Fibroblast of peridontal ligament (primary cell): Measurements from ENCODE around the gene RPS4Y1.
"Not testable (repeated sequence)": the region's sequence is repeated elsewhere in the genome, so short reads cannot be mapped to it uniquely, and the experiment has no call there.

ENCODE experiments used
- DNase-seq: peaks from one replicate; pipeline ENCODE4 v3.0.0-alpha.2; 2010; ENCODE audit errors: extremely low read depth

The RPS4Y1 gene

GRCh38 chrY:2841471-2841893 lies at the start of gene RPS4Y1:
TSS of gene RPS4Y1 (plus strand) at chrY:2841602. CDS start at chrY:2841625, 23 bp downstream.
- DNase-seq: peak; percentile 87

DNA sequence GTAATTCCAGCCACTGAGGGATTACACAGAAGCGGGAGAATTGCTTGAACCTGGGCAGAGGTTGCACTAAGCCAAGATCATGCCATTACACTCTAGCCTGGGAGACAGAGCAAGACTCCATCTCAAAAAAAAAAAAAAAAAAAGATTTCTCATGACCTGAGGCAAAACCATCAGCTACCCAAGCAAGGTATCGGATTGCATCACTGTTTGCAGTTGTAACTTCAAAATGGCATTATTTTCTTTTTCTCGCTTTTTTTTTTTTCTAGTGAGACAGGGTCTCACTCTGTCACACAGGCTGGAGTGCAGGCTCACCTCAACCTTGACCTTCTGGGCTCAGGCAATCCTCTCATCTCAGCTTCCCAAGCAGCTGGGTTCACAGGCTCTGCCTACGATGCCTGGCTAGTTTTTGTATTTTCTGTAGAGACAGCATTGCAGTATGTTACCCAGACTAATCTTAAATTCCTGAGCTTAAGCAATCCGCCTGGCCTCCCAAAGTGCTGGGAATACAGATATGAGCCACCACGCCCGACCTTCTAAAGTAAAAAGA lies 44.4 kb upstream of the RPS4Y1 start:
- no peak for DNase-seq

- no peak for DNase-seq
These were observed 43.4 kb upstream of the RPS4Y1 start for GRCh38 chrY:2797991-2798390.

DNA sequence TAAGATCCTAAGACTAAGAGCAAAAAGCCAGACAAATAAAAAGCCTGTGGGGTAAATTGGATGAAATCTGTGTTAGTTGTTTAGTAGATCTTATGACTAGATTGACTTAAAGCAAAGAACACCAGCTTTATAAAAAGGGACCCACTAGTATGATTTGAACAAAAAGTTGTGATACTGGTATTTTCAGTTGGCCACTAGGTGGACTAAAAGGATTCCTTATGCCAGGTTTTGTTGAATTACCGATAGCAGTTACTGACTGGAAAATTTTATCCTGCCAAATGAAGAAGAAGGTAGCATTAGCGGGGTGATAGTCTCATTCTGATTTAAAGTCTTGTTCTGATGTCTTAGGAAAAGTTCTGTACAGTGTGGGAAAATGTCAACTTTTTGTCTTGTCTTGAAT lies 41.2 kb upstream of the RPS4Y1 start:
- peak; percentile 53 for DNase-seq

DNA sequence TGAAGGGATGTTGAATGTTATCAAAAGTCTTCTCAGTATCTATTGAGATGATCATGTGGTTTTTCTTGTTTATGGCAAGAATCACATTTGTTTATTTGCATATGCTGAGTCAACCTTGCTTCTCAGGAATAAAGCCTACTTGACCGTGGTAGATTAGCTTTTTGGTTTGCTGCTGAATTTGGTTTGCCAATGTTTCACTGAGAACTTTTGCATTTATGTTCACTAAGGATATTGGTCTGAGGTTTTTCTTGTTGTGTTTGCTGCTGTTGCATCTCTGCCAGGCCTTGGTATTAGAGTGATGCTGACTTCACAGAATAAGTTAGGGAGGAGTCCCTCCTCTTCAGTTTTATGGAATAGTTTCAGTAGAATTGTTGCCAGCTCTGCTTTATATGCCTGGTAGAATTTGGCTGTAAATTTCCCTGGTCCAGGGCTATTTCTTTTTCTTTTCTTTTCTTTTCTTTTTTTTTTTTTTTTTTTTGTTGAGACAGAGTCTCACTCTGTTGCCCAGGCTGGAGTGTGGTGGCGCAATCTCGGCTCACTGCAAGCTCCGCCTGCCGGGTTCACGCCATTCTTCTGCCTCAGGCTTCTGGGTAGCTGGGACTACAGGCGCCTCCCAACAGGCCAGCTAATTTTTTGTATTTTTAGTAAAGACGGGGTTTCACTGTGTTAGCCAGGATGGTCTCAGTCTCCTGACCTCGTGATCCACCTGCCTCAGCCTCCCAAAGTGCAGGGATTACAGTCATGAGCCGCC lies 24.1 kb upstream of the RPS4Y1 start:
- DNase-seq: peak; percentile 57

- DNase-seq: no peak
These were observed 16.9 kb upstream of the RPS4Y1 start for GRCh38 chrY:2824471-2824870.

DNA sequence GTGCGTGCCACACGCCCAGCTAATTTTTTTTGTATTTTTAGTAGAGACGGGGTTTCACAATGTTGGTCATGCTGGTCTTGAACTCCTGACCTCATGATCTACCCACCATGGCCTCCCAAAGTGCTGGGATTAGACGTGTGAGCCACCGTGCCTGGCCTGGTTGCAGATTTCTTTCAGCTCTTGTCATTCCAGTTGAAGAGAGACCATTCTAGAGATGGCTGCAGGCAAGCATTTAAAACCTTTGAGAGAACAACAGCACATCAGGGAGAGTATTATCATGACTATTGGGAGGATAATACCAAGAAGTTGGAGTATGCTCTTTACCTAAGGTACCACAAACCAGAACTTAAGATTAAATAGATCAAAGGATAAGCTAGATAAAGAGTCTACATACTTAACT lies 12.9 kb upstream of the RPS4Y1 start:
- no peak for DNase-seq

DNA sequence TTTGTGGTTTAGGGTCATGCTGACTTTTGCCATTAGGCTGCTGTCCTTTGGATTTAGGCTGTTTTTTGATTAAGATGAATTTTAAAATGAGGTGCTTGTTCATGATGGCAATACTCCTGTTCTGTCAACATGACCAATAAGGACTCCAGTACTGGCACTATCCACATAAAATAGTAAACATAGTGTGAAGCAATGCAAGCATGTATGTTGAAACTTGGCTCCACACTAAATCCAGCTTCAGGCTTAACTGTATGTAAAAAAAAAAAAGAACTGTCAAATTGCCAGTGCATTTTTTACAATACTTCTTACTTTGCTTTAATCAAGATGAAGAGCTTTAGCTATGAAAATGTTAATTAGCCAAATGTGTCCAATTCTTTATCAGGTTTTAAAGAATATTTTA lies 6.2 kb upstream of the RPS4Y1 start:
- no peak for DNase-seq

DNA sequence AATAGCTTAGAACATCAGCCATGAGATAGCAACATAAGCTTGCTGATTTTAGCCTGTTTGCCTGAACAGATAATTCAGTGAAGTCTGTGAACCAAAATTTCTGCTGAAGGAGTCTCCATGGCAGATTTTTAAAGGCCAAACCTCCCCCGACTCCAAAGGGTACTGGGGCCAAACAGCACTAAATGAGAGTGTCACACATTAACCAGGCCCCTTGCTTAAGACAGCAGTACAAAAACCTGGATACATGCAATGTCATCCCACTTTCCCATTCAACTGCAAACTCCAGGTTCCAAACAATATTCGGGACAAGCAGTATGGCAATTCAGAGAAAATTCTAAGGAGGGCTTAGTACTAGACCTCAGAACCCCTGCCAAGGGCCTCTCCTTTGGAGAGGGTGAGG lies 4.3 kb upstream of the RPS4Y1 start:
- no peak for DNase-seq

DNA sequence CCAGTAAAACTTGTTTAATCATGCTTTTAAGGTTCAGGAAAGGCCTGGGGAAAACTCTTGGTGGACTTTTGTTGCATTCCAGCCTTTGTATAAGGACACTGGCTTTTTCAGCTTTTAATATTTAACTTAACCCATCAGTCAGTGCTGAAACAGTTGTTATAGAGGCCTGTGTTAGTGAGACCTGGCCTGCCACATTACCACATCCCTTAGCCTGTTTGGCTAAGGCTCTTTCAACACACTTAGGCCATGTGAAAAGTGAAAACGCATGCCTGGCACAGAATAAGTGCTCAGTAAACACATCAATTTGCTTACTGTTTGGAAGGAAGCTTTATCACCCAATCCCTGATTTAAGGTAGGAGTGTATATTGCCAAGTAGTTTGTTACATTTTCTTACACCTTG lies 3.5 kb upstream of the RPS4Y1 start:
- no peak for DNase-seq

DNA sequence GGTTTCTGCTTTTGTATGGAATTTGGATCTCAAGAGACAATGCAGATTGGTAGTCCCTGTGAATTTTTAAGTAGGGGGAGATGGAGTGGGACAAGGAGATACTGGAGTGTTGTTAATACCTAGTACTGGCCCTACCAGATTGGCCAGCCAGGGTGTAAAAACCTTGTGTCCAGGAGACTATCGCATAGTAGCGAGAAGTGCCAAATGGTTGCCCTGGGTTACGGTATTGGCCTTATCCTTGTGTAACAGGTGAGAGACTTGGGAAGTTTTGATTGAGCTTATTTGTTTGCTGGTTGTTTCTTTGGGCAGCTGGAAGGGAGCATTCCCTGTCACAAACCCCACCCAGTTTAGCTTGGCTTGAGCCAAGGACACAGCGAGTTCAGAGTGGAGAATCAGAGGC lies 5.4 kb downstream of the RPS4Y1 start:
- DNase-seq: no peak

- no peak for DNase-seq
These were observed 7.0 kb downstream of the RPS4Y1 start for GRCh38 chrY:2848384-2848783.

DNA sequence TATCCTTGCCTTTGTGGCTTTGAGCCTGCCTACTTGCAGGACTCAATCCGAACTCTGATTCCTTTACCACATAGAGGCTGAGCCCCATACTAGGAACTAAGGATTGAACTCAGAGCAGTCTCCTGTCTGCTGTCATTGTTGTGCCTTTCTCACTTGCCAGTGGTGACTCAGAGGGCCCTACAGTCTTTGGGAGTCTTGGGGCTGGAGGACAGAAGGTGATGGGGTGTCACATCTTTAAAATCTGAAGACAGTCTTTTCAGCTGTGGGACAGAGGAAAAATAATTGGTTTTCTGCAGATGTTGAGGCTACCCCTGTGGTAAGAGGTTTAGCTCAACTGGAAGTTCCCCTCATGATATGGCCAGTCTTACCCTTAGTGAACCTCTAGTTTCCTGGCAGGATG lies 8.0 kb downstream of the RPS4Y1 start:
- DNase-seq: no peak

DNA sequence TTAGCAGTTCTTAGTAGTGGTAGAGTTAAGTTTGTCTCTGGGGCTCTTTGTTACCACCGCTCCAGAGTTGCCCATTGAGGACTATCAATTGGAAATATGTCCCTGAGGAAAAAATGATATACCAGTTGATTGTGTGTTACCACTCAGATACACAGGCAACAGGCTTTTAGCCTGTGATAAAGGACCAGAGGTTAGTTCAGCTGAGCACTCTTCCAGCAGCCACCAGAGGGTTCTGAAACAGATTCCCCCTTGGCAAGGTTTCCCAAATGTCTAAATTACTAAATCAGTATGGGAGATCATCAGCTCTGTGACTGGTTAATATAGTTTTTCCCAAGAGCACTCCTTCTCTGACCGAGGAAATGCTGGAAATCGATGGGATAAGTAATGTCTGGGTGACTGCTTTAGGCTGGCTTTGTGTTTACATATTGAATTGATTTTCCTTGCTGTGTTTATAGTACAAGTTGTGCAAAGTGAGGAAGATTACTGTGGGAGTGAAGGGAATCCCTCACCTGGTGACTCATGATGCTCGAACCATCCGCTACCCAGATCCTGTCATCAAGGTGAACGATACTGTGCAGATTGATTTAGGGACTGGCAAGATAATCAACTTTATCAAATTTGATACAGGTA lies 12.9 kb downstream of the RPS4Y1 start:
- no peak for DNase-seq

DNA sequence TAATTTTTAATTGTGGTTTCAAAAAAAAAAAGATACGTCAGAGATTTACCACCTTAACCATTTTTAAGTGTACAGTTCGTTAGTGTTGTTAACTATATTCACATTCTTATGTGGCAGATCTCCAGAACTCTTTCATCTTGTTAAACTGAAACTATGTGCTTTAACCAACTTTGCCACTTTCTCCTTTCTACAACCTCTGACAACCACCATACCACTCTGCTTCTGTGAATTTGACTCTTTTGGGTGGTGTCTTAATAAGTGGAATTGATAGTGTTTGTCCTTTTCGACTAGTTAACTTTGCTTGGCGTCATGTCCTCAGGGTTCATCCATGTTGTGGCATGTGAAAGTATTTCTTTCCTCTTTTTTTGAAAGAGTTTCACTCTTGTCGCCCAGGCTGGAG lies 15.7 kb downstream of the RPS4Y1 start:
- no peak for DNase-seq

DNA sequence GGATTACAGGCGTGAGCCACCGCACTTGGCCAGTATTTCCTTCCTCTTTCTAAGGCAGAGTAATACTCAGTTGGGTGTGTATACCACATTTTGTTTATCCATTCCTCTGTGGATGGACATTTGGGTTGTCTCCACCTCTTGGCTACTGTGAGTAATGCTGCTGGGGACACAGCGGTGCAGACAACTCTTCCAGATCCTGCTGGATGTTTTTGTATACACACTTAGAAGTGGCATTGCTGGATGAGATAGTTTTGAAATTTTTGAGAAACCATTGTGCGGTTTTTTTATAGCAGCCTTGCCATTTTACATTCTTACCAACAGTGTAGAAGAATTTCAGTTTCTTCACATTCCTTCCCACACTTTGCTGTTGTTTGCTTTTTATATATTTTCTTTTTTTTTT lies 16.3 kb downstream of the RPS4Y1 start:
- no peak for DNase-seq

DNA sequence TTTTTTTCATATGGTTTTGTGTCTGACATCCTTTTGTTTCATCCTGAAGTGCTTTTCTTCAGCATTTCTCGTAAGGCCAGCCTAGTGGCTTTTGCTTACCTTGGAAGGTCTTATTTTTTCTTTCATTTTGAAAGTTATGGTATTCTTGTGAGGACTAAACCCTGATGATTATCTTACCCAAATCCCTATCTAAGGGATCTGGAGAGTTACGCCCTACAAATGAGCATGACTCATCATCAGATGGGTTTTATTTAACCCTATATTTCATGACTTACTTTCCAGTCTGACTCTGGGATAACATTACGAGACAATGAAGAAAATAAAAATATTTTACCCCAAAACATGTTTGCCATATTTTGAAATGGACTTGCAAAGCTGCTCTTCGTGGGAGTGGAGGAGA lies 18.4 kb downstream of the RPS4Y1 start:
- DNase-seq: peak; percentile 38

- DNase-seq: peak; percentile 76
These were observed 19.1 kb downstream of the RPS4Y1 start for GRCh38 chrY:2860511-2860910.

DNA sequence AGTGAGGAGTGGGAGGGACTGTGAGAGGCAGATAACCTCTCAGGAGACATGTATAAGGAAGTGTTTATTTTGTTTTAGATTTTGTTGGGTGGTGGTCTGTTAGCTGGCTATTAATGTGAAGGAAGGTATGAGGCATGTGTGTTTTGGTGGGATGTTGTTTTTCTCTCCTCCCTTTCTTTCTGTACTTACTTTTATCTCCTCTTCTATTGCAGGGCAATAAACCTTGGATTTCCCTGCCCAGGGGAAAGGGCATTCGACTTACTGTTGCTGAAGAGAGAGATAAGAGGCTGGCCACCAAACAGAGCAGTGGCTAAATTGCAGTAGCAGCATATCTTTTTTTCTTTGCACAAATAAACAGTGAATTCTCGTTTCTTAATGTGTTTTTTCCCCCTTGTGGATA lies 25.2 kb downstream of the RPS4Y1 start:
- DNase-seq: no peak

GRCh38 chrY:2867469-2867868 lies 26.1 kb downstream of the RPS4Y1 start:
- no peak for DNase-seq

- no peak for DNase-seq
These were observed 26.7 kb downstream of the RPS4Y1 start for GRCh38 chrY:2868035-2868607.

- DNase-seq: not testable (repeated sequence)
These were observed 30.8 kb downstream of the RPS4Y1 start for GRCh38 chrY:2872234-2872633.

DNA sequence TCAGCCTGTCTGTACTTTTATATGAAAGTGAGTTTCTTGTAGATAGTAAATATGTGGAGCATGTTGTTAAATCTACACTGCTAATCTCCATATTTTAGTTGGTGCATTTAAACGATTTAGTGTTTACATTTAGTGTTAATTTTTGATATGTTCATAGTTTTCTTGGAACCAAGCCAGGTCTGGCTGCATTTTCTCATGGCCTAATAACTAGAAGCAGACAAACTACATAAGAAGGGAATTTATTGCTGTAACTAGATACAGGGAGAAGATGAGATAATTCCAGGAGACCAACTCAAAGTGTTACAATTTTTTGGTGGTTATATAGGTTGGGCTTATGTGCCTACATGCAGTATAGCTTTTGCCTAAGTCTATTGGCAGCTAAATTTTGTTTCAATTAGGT lies 32.8 kb downstream of the RPS4Y1 start:
- DNase-seq: peak; percentile 19
